DND-41 (cell line): Measurements from ENCODE around the gene TNFRSF9.

Source experiments
- EZH2 ChIP-seq: IDR thresholded peaks from 3 replicates; pipeline ENCODE4 v1.6.1; 2012; ENCODE audit warnings: borderline replicate concordance, low read depth, mild to moderate bottlenecking, moderate library complexity, low read length, inconsistent platforms; ENCODE audit not compliant: severe bottlenecking
- TF ChIP-seq, protein P1 (sequence below): IDR thresholded peaks from 2 replicates; pipeline ENCODE4 v1.5.1; 2012; ENCODE audit warnings: borderline replicate concordance, low read length, moderate library complexity, mild to moderate bottlenecking; ENCODE audit not compliant: poor library complexity, severe bottlenecking; ENCODE audit errors: extremely low read depth

GRCh38 chr1:7891804-7892203 is 48.8 kb downstream of the TNFRSF9 start:
- TF ChIP-seq, protein P1, sequence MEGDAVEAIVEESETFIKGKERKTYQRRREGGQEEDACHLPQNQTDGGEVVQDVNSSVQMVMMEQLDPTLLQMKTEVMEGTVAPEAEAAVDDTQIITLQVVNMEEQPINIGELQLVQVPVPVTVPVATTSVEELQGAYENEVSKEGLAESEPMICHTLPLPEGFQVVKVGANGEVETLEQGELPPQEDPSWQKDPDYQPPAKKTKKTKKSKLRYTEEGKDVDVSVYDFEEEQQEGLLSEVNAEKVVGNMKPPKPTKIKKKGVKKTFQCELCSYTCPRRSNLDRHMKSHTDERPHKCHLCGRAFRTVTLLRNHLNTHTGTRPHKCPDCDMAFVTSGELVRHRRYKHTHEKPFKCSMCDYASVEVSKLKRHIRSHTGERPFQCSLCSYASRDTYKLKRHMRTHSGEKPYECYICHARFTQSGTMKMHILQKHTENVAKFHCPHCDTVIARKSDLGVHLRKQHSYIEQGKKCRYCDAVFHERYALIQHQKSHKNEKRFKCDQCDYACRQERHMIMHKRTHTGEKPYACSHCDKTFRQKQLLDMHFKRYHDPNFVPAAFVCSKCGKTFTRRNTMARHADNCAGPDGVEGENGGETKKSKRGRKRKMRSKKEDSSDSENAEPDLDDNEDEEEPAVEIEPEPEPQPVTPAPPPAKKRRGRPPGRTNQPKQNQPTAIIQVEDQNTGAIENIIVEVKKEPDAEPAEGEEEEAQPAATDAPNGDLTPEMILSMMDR: no peak
- no peak for TF ChIP-seq EZH2
